K562 (cell line): ENCODE data around the gene TMEM200B. TPM values are rescaled to one million over a fixed set of nuclear protein-coding genes. Genes with fewer than 3 reads are reported as not detected.
A peak's percentile ranks its signal among the peaks of the same experiment; 100 is the strongest.

Experiments used
- ATAC-seq: fragments of 200-7000 bp; cut with Tn5 transposase; 3 replicates; pipeline ENCODE4 v1.9.1; 2020; ENCODE audit warnings: moderate library complexity
- BruUV-seq: library from RNA; stranded (reverse); fragments of 400-500 nt; replicated peaks from 2 replicates; lab custom pipeline; 2021; lab: Mats Ljungman, UMichigan
- CTCF ChIA-PET: fragments of 300-600 bp; formaldehyde crosslinking; extraction: SDS; loops from one replicate; lab custom pipeline; 2021; ENCODE audit warnings: low intra/inter-chr PET ratio; lab: Yijun Ruan, JAX
- POLR2A ChIA-PET: fragments of 300-600, 350-650 bp; sonication (Branson Sonifier 250); formaldehyde crosslinking; extraction: SDS; loops from one replicate; lab custom pipeline; 2021; ENCODE audit warnings: antibody characterized with exemption, inconsistent platforms; lab: Yijun Ruan, JAX
- DNase-seq, 4 experiments: peaks; one replicate each; pipeline versions ENCODE4 v3.0.0 to v3.0.0-alpha.2; 2011 to 2018; ENCODE audit warnings: low spot score in 3 of 4, mixed read lengths in 3 of 4; ENCODE audit errors: extremely low read depth in 1 of 4
- FAIRE-seq: peaks from 2 replicates; lab custom pipeline; 2011; peaks lifted over from hg19 to GRCh38; lab: Jason Lieb, UNC
- H2AFZ ChIP-seq: 2 replicates; pipeline ENCODE4 v1.6.0; 2011; ENCODE audit warnings: low read depth, low read length, control low read depth, inconsistent platforms
- H3K27ac ChIP-seq: fragments of 200-600 bp; 3 replicates; pipeline ENCODE4 v1.8.0; 2011; ENCODE audit warnings: low read depth, mild to moderate bottlenecking, control low read depth, inconsistent platforms, low read length, moderate library complexity, mixed read lengths; ENCODE audit errors: extremely low read depth
- H3K27me3 ChIP-seq, 2 experiments: fragments of 300-600 bp in 1 of 2; 2 replicates in 1 of 2; 3 replicates in 1 of 2; pipeline versions ENCODE4 v1.6.0 to v1.8.0; 2011; ENCODE audit warnings: inconsistent platforms in 2 of 2, low read length in 2 of 2, mild to moderate bottlenecking in 1 of 2, mixed read lengths in 1 of 2, moderate library complexity in 1 of 2; ENCODE audit not compliant: control insufficient read depth in 2 of 2, insufficient read depth in 2 of 2
- H3K36me3 ChIP-seq: fragments of 300-600 bp; 3 replicates; pipeline ENCODE4 v1.8.0; 2011; ENCODE audit warnings: mild to moderate bottlenecking, low read length, inconsistent platforms; ENCODE audit not compliant: control insufficient read depth, insufficient read depth
- H3K4me1 ChIP-seq, 2 experiments: fragments of 200-600 bp in 1 of 2; replicated peaks in 1 of 2; 2 replicates in 1 of 2; 3 replicates in 1 of 2; pipeline versions ENCODE4 v1.5.1 to v1.8.0; 2011; ENCODE audit warnings: inconsistent platforms in 2 of 2, low read length in 2 of 2, mild to moderate bottlenecking in 1 of 2, mixed read lengths in 1 of 2, moderate library complexity in 1 of 2; ENCODE audit not compliant: control insufficient read depth in 2 of 2, insufficient read depth in 2 of 2
- H3K4me2 ChIP-seq: 2 replicates; pipeline ENCODE4 v1.6.1; 2011; ENCODE audit warnings: low read length, control low read depth, inconsistent platforms, mixed read lengths; ENCODE audit not compliant: insufficient read depth
- H3K4me3 ChIP-seq: fragments of 200-600 bp; sonication (generic), shearing (Covaris generic); 2 replicates; pipeline ENCODE4 v1.5.1; 2016; ENCODE audit warnings: control low read depth, inconsistent platforms
- H3K79me2 ChIP-seq: fragments of 200-600 bp; 3 replicates; pipeline ENCODE4 v1.8.0; 2011; ENCODE audit warnings: low read length, inconsistent platforms; ENCODE audit not compliant: control insufficient read depth, insufficient read depth
- H3K9ac ChIP-seq, 2 experiments: 2 replicates each; pipeline versions ENCODE4 v1.6.0 to v1.6.1; 2011; ENCODE audit warnings: low read depth in 2 of 2, low read length in 2 of 2, control low read depth in 1 of 2, inconsistent platforms in 1 of 2, mild to moderate bottlenecking in 1 of 2, mixed read lengths in 1 of 2; ENCODE audit not compliant: insufficient read depth in 1 of 2
- H3K9me1 ChIP-seq: one replicate; pipeline ENCODE4 v1.6.0; 2011; ENCODE audit warnings: inconsistent platforms, mild to moderate bottlenecking, low read length, moderate library complexity; ENCODE audit not compliant: control insufficient read depth, insufficient read depth
- H3K9me3 ChIP-seq: replicated peaks from 2 replicates; pipeline ENCODE4 v1.5.1; 2011; ENCODE audit warnings: low read depth, low read length, inconsistent platforms; ENCODE audit not compliant: control insufficient read depth, insufficient read depth
- H4K20me1 ChIP-seq: replicated peaks from 2 replicates; pipeline ENCODE4 v1.6.1; 2011; ENCODE audit warnings: low read length, inconsistent platforms, mixed read lengths; ENCODE audit not compliant: control insufficient read depth, insufficient read depth
- NCOA4 ChIP-seq: fragments of 450-650 bp; IDR thresholded peaks from 2 replicates; pipeline ENCODE4 v1.6.1; 2018; ENCODE audit warnings: mild to moderate bottlenecking; ENCODE audit not compliant: partially characterized antibody
- NR4A1 ChIP-seq, 2 experiments: fragments of 250-450 bp in 1 of 2; fragments of 450-650 bp in 1 of 2; sonication (Bioruptor Pico) in 1 of 2; IDR thresholded peaks; 2 replicates each; pipeline versions ENCODE4 v1.4.0 to v1.6.1; 2016 to 2020; ENCODE audit warnings: mild to moderate bottlenecking in 2 of 2, missing compliant biosample characterization in 1 of 2, missing genetic modification characterization in 1 of 2, moderate library complexity in 1 of 2
- POLR3G ChIP-seq: IDR thresholded peaks from 2 replicates; pipeline ENCODE4 v1.6.1; 2011; ENCODE audit not compliant: insufficient read length, insufficient replicate concordance; ENCODE audit errors: extremely low read depth
- THRA ChIP-seq: fragments of 450-650 bp; IDR thresholded peaks from 2 replicates; pipeline ENCODE4 v1.6.1; 2017; ENCODE audit warnings: mild to moderate bottlenecking, moderate library complexity
- ZBTB33 ChIP-seq: sonication (generic); formaldehyde crosslinking; IDR thresholded peaks from 2 replicates; pipeline ENCODE4 v1.8.1; 2023; ENCODE audit warnings: mild to moderate bottlenecking, missing genetic modification reagents
- ZBTB9 ChIP-seq: fragments of 450-650 bp; formaldehyde crosslinking; IDR thresholded peaks from 2 replicates; pipeline ENCODE4 v1.4.0; 2020; ENCODE audit warnings: mild to moderate bottlenecking, moderate library complexity
- ZNF174 ChIP-seq: fragments of 250-450 bp; sonication (Bioruptor Pico); IDR thresholded peaks from 2 replicates; pipeline ENCODE4 v1.4.0; 2020; ENCODE audit warnings: mild to moderate bottlenecking
- ZNF347 ChIP-seq: fragments of 450-650 bp; formaldehyde crosslinking; IDR thresholded peaks from 2 replicates; pipeline ENCODE4 v1.4.0; 2020; ENCODE audit warnings: low read depth, mild to moderate bottlenecking, moderate library complexity
- ZSCAN29 ChIP-seq: fragments of 450-650 bp; IDR thresholded peaks from 2 replicates; pipeline ENCODE4 v1.6.1; 2017
- WGBS: fragments of 100-300 bp; shearing (Covaris generic); methylation state at CpG from one replicate; pipeline ENCODE4 v1.1.6; 2016; ENCODE audit warnings: low coverage, mixed read lengths; ENCODE audit not compliant: insufficient coverage; ENCODE audit errors: missing lambda C conversion rate; 5-methylcytosine and 5-hydroxymethylcytosine counted together
- in situ Hi-C: fragments of 300-500 bp; cut with MboI; formaldehyde crosslinking; loops from 4 replicates; pipeline ENCODE4 v1.15.0; 2018; ENCODE audit warnings: inconsistent platforms, mixed read lengths
- intact Hi-C: fragments of 100-400 bp; cut with micrococcal nuclease; formaldehyde crosslinking; loops from 2 replicates; pipeline ENCODE4 v1.14.2; 2022
- polyA plus RNA-seq, 8 experiments: library from polyadenylated mRNA; depleted of rRNA in 4 of 8; stranded (reverse) in 5 of 8; unstranded in 3 of 8; fragments of >200 nt; fragmentation: Nextera tagmentation in 2 of 8; fragmentation: Illumina TruSeq in 1 of 8; extraction: Ambion mirVana in 2 of 8; extraction: Trizol in 1 of 8; gene quantifications; 2 replicates each; pipeline versions ENCODE4 v1.2.1 to v1.2.3, GENCODE V29; 2011 to 2014; ENCODE audit warnings: inconsistent platforms in 1 of 8, missing spikeins in 1 of 8
- total RNA-seq, 7 experiments: library from RNA; depleted of rRNA in 6 of 7; stranded (reverse); fragments of >200 nt in 6 of 7; fragmentation: Illumina TruSeq in 2 of 7; extraction: Trizol in 2 of 7; gene quantifications; 2 replicates each; pipeline versions ENCODE4 v1.2.1 to v1.2.3, GENCODE V29; 2011 to 2021; ENCODE audit warnings: low replicate concordance in 1 of 7

Gene TMEM200B
- total and polyA plus RNA-seq, 9 of the 15 experiments (the other 6 are each of a cell fraction or from before 2014, with no cell fraction given): 0.04 to 0.35 (median 0.10) TPM; not detected in 1

GRCh38 chr1:29167904-29168303 lies 44.2 kb upstream of the TMEM200B start:
- POLR2A ChIA-PET: interaction anchor here (1.0 to 14.0 kb wide), 4 partner anchors 11 to 34 kb away, joined by 4 to 129 read pairs (median 29); partner anchors contain the start of gene SRSF4

More at GRCh38 chr1:29167904-29168303, 44.2 kb upstream of the TMEM200B start:
- Histone ChIP-seq H4K20me1 (peaks cover 42% of the 10 kb centered on the region), H3K4me1 (peaks cover 3% of the 10 kb centered on the region in 2 experiments; a peak in 3 of 5 replicates), H3K27ac (no peak overlapping the region), H3K4me3 (no peak overlapping the region), H3K4me2 (no peak overlapping the region), H3K9me1 (no peaks in the 10 kb centered on the region), H2AFZ (no peak overlapping the region), H3K27me3 (no peaks in the 10 kb centered on the region), H3K79me2 (peaks cover 99% of the 10 kb centered on the region), H3K9ac (no peak overlapping the region), H3K36me3 (peaks cover 100% of the 10 kb centered on the region), H3K9me3 (no peaks in the 10 kb centered on the region)
- FAIRE-seq (no peak), DNase-seq (no peak), ATAC-seq (no peak)
- CTCF ChIA-PET: no interaction called here
- WGBS: 95% methylated on average over 9 of the region's 9 CpGs
- in situ Hi-C loops (no loop called here), intact Hi-C loops (no loop called here)
- BruUV-seq: no TSS peak
- TF ChIP-seq POLR3G (no peak), ZNF174 (CRISPR knock-in tag) (no peak), THRA (no peak), NCOA4 (no peak), ZBTB9 (no peak), NR4A1 (CRISPR knock-in tag; IDR thresholded peaks at IDR 0.05) (no peak), NR4A1 (tag; IDR thresholded peaks at IDR 0.05) (no peak), ZBTB33 (CRISPR knock-in tag) (peak; percentile 51; the same call in 1 of the 2 replicates), ZSCAN29 (no peak), ZNF347 (CRISPR knock-in tag) (no peak)
